ENCODE results near the gene GNG7.

The GNG7 gene

GRCh38 chr19:2639999-2640398 is 62.5 kb downstream of the GNG7 start:
- no peak for DNase-seq

DNA sequence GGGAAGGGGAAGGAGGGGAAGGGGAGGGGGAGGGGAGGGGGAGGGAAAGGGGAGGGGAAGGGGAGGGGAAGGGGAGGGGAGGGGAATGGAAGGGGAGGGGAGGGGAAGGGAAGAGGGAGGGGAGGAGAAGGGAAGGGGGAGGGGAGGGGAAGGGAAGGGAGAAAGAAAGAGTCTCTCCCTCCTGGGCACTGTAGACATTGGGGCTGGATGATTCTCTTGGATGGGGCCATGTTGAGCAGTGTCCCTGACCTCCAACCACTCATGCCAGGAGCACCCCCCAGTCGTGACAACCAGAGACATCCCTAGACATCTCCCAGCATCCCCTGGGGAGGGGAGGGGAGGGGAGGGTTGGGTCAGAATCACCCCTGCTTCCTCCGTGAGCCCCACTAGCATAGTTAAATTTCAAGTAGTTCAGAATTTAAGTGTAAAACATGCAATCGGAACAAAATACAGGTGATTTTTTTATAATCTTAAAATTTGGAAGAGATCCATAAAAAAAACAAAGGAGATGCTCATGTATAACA is 64.0 kb downstream of the GNG7 start:
- no peak for DNase-seq

- DNase-seq, result peak; percentile 57
Measured at GRCh38 chr19:2636897-2637683, 65.4 kb downstream of the GNG7 start.

DNA sequence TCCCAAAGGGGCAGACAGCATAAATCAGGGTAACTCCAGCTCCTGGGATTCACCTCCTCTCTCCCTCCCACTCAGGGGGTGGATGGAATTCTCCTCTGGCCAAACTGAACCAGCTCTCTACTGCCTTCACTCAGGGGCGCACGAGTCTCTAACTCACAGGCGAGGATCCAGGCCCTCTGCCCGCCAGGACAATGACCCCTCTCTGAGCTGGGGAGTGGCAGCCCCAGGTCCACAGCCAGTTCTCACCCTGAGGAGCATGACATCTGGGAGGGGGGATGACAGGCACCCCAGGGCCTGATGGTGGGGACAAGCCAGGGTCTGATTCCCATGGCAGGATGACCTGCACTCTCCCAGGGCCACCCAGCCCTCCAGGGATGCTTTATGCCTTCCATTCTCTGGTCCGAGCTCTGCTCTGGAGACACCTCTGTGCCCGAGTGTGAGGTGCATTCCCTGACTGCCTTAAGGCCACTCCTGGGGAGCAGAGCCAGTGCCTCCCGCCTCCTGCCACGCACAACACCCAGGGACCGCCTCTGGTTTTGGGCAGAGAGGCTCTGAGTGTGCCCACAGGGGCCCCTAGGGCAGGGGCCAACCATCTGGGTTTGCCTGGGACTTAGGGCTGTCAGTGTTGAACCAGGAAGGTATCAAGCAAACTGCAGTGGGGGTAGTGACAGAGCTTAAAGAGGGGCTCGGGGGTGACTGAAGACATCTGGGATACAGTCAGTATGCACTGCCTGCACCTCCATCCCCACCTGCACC is 66.2 kb downstream of the GNG7 start:
- no peak for DNase-seq

GRCh38 chr19:2634960-2635359 is 67.5 kb downstream of the GNG7 start:
- DNase-seq, result no peak

DNA sequence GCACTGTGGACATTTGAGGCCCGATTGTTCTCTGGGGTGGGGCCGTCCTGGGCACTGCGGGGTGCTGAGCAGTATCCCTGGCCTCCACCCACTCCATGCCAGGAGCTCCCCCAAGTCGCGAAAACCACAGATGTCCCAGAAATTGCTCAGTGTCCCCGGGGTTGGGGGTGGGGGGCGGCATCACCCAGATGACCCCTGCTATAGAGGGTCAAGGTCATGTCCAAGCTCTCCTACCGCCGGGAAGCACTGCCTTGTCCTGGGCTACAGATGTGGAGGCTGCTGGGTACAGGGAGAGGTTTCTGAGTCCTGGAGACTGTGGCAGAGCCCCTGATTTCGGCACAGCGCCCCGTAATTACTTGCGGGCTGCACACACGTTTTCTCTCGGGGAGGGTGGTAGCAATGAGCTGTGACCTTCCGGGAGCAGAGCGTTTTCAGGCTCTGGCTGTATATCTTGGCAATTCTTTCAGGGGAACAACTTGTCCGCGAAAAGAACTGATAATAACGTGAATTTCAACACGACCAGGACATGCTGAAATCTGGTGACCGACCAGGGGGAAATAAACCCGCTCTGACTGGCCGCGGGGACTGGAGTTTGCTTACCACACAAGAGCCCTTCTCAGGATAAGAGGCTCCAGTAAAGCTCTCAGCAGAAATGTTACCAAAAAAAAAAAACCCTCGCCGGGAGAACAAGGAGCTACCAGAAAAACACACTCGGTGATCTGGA is 68.1 kb downstream of the GNG7 start:
- DNase-seq, result no peak

DNA sequence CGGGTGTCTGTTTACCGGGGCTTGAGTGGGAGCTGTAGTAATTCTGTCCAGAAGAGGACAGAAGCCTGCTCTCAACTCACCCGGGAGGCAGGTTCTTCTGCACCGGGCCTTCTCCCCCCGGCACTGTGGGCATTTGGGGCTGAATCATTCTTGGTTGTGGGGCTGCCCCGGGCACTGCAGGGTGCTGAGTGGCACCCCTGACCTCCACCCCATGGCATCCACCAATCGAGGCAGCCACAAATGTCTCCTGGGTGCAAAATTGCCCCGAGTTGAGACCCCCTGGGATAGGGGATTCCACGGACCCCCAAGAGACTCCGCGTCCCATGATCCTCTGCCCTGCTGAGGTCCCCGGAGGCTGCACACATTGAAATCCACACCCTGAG is 68.8 kb downstream of the GNG7 start:
- no peak for DNase-seq

DNA sequence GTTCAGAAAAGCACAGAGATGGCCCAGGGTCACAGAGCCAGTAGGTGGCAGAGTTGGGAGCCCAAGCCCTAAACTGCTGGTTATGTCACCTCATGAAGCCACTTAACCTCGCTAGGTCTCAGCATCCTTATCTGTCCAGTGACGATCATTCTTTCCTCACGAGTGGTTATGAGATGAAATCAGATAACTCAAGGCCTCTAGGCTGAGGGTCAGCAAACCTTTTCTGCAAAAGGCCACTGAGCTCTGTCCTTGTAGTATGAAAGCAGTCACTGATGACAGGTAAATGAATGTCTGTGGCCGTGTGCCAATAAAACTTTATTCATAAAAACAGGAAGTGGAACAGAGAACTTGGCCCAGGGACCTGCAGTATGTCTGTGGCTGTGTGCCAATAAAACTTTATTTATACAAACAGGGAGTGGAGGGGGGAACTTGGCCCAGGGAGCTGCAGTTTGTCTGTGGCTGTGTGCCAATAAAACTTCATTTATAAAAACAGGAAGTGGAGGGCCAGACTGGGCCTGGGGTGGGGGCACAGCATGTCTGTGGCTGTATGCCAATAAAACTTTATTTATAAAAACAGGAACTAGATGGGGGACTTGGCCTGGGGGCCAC is 71.2 kb downstream of the GNG7 start:
- no peak for DNase-seq

DNA sequence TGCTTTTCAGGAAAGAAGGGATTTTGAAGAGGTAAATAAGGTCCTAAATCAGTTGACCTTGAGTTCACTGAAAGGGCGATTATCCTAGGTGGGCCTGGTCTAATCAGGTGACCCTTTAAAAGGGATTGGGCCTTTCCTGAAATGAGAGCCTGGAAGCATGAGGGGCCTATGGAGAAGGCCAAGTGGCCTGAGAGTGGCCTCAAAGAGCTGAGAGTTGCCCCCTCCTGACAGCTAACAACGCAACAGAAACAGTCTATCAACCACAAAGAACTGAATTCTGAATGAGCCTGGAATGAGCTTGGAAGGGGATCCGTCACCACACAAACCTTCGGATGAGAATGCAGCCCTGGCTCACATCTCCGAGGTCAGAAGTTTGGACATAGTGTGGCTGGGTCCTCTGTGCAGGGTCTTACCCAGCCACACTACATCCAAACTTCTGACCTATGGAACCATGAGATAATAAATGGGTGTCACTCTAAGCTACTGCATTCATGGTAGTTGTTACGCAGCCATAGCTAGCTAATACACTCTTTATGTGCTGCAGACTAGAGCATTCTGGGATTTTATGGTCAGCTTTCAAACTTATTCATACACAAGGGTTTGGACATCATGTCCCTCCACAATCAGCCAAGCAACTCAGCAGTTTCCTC is 72.0 kb downstream of the GNG7 start:
- DNase-seq, result no peak

DNA sequence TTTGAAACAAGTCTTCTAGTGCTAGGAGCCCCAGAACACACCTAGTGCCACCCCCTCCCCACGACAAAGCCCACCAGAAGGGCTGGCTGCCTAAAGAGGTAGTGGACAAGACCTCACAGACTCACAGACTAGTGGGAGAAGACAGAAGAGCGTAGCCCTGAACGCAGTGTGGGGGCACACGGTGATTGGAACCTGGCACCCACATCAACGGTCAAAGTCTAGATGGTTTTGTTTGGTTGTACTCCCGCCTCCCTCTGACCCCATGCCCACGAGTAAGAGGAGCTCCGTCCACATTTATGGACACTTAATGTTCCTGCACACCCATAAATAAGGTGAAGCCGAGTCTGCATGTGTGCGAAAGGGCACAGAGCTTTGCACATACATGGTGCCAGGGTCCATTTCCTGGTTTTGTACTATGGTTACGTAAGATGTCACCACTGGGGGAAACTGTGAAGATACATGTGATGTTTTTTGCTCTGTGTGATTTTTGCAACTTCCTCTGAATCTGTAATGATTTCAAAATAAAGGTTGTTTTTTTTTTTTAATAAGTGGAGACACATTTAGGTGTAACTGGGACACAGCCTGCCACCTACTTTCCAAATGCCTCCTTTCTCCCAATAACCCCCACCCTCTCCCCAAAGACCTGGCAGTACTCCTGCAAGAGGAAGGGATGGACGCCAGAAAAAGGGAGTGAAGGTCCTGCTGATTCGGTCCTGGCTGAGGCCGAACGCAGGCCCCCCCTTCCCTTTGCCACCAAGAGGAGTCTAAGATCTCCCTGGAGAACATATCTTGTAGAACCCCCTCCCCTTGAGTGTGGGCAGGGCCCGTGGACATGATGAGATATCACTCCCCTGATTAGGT is 72.8 kb downstream of the GNG7 start:
- DNase-seq, result no peak

DNA sequence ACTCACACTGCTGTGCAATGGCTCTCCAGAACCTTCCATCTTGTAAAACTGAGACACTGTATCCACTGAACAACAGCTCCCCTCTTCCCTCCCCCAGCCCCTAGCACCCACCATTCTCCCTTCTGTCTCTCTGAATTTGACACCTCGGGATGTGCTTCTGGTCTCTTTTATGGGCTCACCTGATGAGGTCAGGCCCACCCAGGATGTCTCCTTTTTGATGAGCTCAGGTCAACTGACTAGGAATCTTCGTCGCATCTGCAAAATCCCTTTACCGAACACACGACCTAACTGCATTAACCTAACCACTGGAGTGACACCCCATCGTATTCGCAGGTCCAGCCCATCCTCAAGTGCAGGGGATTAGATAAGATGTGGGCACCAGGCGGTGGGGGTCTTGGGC is 73.9 kb downstream of the GNG7 start:
- DNase-seq, result no peak

DNA sequence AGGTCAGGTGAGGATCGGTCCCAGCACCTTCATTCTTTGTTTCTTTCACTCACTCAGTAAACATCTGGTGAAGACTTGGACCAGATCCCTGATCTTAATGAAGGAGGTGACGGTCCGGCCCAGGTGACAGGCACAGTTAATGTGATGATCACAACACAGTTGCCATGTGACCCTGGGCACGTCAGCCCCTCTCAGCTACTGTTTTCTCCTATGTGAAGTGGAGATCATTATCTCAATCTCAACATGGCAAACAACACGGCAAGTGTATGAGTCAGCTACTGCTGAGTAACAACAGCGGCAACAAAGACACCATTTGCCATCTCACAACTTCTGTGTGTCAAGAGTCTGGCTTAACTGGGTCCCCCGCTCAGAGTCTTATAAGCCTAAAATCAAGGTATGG is 74.6 kb downstream of the GNG7 start:
- no peak for DNase-seq

DNA sequence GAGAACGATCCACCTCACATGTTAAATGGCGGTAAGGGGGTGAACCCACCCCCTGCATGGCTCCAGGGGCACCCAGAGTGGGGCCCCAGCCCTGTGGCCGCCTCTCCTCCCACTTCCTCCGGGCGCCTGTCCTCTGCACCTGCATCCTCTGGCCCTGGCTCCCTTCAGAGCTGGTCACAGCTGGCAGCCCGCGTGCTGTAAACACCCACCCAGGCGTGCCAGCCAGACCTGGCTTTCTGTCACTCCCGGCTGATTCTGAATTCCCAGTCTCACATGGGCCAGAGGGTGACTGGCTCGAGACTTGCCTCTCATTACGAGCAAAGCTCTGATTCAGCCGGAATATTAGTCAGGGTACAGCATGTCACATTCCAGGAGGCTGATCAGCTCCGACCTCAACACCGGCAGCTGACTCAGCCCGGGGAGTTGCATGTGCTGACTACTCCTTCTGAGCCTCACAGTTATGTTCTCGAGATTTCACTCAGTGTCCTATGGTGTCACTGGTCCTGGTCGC is 75.1 kb downstream of the GNG7 start:
- no peak for DNase-seq

- DNase-seq, result no peak
Measured at GRCh38 chr19:2625434-2625833, 77.1 kb downstream of the GNG7 start.

DNA sequence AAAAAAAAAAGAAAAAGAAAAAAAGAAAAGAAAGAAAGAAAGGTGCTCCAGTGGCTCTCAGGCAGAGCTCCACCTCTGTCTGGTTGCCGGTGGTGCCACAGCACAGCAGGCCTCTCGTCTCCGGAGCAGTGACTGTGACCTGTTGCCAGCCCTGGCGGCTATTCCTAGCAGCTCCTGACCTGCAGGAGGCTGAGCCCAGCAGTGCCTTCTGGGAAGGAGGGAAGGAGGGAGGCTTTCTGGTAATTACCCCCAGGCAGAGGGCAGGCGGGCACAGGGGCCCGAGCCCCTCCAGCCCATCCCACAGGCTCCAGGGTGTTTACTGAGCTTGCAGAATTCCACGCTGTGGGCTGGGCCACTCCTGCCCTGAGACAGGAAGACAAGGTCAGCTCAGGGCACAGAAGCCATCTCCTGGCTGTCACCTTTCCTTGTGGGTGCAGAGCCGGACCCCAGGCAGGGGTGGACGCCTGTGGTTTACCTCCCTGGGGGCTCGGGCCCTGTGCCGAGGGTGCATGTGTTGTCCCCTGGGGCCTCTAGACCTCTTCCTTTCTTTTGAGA is 77.9 kb downstream of the GNG7 start:
- no peak for DNase-seq

DNA sequence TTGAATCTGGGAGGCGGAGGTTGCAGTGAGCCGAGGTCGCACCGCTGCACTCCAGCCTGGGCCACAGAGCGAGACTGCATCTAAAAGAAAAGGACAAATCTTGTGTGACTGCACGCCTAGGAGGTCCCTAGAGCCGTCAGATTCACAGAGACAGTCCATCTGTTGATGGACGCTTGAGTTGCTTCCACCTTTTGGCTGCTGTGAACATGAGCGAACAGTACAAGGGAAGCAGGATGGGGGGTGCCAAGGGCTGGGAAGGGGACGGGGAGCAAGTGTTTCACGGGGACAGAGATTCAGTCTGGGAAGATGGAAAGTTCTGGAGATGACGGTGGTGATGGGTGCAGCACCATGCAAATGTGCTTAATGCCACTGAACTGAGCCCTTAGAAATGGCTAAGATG is 78.7 kb downstream of the GNG7 start:
- no peak for DNase-seq

DNA sequence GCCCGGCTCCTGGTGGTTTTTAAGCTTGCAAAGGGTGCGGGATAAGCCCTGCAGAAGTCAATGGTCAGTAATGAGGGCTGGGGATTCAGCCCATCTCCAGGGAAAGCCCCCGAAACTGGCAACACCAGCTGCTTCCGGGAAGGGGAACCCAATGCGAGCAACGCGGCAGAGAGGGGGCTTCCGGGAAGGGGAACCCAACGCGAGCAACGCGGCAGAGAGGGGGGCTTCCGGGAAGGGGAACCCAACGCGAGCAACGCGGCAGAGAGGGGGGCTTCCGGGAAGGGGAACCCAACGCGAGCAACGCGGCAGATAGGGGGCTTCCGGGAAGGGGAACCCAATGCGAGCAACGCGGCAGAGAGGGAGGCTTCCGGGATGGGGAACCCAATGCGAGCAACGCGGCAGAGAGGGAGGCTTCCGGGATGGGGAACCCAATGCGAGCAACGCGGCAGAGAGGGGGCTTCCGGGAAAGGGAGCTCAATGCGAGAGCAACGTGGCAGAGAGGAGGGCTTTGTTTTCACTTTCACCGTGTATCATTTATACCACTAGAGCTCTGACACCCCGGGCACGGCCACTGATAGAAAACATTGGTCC is 80.0 kb downstream of the GNG7 start:
- DNase-seq, result peak; percentile 37

DNA sequence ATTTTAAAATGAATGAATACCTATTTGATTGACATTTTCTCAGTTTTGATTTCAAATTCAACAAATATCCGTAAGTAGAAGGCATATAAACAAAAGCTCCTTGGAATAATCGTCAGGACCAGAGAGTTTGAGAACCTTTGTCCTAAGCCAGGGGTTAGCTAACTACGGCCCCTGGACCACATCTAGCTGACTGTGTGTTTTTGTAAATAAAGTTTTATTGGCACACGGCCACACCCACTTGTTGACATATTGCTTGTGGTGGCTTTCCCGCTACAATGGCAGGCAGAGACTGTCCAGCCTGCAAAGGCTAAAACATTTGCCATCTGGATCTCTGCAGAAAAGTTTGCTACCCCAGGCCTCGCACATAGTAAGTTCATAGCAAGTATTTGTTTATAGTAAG is 83.4 kb downstream of the GNG7 start:
- DNase-seq, result no peak

DNA sequence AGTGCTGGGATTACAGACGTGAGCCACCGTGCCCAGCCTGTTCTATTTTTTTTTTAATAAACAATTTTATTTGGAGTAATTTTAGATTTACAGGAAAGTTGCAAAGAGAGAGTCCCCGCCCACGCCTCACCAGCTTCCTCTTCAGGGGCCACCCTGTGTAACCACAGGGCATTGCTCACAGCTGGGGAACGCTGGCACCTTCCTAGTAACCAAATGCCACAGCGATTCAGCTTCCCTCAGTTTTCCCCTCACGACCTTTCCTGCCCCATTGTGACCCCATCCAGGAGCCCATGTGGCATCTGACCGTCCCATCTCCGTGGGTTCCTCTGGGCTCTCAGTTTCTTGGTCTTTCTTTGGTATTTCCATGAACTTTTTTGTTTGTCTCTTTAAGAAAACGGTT is 83.9 kb downstream of the GNG7 start:
- peak; percentile 48 for DNase-seq

GRCh38 chr19:2617393-2618165 is 84.9 kb downstream of the GNG7 start:
- no peak for DNase-seq

Data from activated effector memory CD4-positive, alpha-beta T cell treated with Interleukin-2 at 50 U/mL for 16 hours (primary cell).